NCI-H1417 treated with DMSO at 0.1 percent for 48 hours (cell line): ENCODE results near the gene C10orf90.

Experiments used
- DNase-seq: peaks from one replicate; lab custom pipeline; 2025; lab: John Stamatoyannopoulos, UW

Gene C10orf90

DNA sequence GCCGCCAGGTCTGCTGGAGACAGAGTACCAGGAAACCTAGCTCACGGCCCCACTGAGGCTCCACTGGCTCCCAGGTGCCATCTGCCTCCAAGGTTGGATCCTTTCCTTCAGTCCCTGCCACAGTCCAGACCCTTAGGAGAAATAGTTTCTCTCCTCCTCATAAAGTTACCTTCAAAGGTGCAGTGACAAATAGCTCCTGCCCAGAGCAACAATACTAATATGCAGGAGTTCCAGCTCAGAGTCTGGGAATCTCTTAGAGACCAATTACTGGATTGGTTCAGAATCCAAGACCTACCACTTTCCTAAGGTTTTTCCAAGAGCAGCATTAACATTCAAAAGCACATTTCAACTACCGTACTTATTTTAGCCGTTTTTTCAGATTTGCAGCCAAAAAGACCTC, 241.2 kb downstream of the C10orf90 start:
- no peak for DNase-seq

DNA sequence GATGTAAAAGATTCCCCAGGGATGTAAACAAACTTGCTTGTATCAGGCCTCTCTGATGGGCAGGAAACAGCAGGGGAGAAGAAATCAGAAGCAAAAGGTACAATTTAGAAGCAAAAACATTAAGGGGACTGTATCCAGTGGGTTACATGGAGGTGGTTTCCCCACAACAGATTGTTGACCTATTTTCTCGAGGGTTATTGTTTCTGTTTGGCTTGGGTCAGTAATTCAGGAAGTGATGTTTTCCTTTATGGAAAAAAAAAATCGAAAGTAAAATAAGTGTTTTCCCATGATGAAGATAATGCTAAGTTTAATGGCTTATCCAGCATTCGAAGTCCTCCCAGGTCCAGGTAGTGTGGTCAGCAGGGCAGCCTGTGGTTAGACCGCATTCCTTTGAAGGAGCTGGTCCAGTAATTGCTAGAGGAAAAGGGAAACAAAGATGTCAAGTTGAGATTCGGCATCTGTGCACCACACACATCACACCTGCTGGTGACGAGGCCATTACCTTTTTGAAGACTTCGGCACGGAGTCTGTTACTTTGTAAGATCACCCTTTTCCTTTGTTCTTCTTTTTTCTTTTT, 244.9 kb downstream of the C10orf90 start:
- no peak for DNase-seq

DNA sequence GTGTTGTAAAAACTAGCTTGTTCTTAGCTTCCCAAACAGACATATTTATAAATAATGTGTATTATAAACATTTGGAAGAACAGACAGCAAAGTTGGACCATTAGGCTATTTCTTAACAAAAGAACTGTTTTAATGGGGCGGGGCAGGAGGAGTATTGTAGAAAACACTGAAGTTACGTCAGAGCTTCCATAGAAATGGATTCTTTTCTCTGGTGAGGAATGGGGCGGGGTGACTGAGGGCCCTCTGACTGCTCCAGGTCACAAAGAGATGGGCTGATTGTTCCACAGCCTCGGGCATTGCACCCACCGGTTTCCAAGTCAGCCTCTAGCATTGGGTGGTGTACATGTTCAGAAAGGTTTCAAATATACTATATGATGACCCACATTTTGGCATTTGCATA, 245.5 kb downstream of the C10orf90 start:
- DNase-seq: no peak

DNA sequence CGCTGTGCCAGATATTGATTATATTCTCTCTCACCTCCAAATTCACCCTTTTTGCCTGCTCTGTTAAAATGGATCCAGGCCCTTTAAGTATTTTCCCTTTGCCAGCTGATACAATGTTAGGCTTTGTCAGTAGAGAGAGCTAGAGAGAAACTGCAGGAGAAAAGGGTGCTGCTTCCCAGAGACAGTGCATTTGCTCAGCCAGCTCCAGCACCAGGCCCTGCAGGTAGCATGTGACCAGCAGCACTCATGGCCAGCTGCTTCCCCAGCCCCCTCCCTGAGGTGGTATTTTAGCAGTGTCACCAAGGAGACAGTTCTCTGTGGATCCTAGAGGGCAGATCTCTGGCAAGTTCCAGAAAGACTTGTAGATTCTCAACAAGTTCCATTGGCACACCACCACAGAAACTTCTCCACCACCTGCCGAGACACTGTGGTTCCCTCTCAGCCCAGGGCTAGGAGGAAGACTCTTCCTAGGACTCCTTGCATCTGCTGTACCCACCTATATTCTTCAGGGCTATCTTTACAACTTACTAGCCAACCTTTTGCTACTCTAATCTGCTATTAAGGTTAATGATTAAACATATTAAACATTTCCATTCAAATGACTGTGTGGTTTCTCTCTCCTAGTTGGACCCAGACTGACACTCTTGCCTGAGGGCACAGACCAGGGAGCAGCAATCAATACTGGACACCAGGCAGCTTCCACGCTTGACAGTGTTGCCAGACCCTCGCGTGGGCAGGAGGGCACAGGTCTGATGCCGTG, 246.6 kb downstream of the C10orf90 start:
- DNase-seq: no peak

GRCh38 chr10:126422567-126422966, 247.9 kb downstream of the C10orf90 start:
- DNase-seq: no peak

DNA sequence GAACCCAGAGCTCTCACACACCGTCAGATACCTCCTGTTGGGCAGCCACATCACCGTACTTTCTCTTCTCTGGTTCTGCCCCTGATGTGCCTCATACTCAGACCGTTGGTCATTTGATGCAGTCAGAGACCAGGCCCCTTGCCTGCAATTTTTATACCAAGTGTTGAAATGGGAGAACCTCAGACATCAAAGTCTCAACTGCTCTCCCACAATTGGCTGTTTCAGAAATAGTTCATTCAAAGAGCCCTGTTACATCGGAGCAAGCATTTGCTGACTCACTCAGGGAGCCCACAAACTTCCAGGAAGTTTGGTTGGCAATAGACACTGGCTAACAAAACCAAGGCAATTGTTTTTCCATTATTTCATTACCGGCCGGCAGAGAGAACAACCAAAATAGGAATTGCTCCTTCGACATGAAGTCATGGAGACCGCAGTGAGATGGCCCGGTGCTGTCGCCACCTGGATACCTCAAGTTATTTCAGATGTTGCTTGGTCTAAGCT, 248.7 kb downstream of the C10orf90 start:
- no peak for DNase-seq

- DNase-seq: no peak
Measured at GRCh38 chr10:126420567-126421300, 249.8 kb downstream of the C10orf90 start.

DNA sequence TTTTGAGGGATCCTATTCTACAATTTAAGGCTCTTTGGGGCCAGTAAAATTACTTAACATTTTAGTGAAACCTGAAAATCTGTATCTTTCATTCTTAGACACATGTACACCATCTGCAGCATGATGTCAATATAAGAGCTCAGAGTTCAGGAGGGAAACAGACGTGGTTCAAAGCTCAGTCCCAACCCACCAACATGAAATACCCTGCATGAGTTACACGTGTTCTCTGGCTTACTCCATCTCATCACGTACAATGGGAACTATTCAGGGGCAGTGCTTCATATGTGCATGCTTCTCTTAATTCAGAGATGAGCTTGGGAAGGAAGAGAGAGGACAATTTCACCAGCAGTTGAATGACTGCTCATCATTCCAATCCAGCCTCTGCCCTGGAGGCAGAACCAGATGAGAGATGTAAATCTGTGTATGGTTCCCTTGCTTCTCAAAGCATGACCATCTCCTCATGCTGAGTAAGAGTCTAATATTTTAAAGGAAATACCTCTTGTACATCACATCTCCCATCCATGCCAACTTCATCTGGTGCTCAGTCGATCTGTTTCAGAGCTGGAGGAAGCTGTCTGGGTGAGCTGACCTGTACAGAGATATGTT, 253.2 kb downstream of the C10orf90 start:
- no peak for DNase-seq

GRCh38 chr10:126409821-126410220, 260.7 kb downstream of the C10orf90 start:
- DNase-seq: no peak

GRCh38 chr10:126408953-126409641, 261.4 kb downstream of the C10orf90 start:
- no peak for DNase-seq

- no peak for DNase-seq
Measured at GRCh38 chr10:126407831-126408230, 262.7 kb downstream of the C10orf90 start.

DNA sequence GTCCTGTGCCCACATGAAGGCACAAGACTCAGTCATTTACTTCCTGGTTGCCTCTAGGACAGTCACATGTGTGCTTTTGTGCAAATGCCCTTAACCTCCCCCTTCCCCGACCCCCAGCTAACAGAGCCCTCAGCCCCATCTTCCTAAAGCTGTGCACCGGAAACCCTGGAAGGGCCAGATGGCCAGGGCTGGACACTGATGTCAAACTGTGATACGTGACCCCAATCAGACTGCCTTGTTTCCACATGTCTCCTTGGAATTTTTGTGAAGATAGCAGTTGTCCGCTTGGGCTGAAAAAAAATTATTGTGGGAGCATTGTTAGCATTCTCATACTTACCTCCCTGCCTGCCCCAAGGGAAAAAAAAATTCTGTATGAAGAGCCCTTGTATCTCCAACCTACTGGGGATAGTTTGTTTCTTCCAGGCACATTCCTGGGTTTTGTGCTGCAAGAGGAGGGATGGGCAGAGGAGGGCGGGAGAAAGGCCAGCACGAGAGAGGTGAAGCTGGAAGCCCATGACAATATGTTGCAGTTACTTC, 265.2 kb downstream of the C10orf90 start:
- no peak for DNase-seq

DNA sequence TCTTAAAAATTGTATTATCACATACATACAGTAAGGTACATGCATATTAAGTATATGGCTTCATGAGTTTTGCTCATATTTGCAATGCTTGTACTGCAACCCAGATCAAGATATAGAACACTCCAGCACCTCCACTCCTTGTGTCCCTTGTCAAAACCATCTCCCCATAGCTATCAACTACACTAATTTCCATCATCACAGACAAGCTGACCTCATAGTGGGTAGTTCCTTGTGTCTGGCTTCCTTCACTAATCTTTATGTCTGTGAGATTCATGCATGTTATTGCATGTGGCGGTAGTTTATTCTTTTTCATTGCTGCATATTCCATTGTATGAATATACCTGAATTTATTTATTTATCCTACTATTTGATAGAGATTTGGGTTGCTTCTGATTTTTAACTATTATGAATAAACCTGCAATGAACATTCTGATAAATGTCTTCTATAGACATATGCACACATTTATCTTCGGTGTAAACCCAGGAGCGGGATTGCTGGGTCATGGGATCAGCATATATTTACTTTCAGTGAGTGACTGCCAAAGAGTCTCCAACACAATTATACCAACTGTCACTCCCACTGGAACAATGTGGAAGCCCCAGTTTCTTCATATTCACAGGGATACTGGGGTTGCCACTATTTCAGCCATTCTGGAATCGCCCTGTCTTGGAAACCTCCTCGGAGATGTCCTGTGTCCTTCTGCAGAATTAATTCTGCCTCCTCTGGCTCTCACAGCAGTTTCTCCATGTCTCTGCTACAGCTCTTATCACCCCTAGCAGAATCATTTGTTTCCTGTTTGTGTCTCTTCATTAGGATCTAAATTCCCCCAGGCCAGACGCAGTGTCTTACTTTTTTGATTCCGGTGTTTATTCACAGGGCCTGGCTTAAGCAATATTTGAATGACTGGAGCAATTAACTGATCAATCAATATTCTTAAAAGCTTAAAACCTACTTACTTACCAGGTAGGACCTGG, 267.5 kb downstream of the C10orf90 start:
- no peak for DNase-seq

- DNase-seq: no peak
Measured at GRCh38 chr10:126400641-126401040, 269.9 kb downstream of the C10orf90 start.

- DNase-seq: no peak
Measured at GRCh38 chr10:126398924-126399323, 271.6 kb downstream of the C10orf90 start.

- no peak for DNase-seq
Measured at GRCh38 chr10:126398383-126398743, 272.1 kb downstream of the C10orf90 start.

GRCh38 chr10:126397640-126398382, 272.7 kb downstream of the C10orf90 start:
- no peak for DNase-seq

DNA sequence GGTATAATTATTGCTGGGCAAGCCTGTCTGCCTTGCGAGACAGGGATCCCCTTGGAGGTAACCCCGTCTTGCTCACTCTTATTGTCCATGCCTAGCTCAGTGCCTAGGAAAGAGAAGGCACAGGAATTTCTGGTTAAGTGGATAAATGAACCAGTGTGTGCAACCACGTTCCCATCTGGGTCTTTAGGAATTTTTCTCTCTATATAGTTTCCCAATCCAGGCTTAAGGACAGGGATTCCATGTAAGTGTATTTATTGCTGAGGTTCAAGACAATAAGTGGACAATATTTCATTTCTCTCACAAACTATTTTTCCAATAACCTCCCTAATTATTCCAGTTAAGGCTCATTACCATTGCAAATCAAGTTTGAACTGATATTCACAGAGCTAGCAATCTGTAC, 273.3 kb downstream of the C10orf90 start:
- DNase-seq: no peak

- DNase-seq: no peak
Measured at GRCh38 chr10:126394948-126395347, 275.5 kb downstream of the C10orf90 start.

GRCh38 chr10:126393076-126393475, 277.4 kb downstream of the C10orf90 start:
- no peak for DNase-seq
